Measurements from ENCODE around the gene HDAC4.

Gene HDAC4

GRCh38 chr2:239026711-239027361 is 374.0 kb downstream of the HDAC4 start:
- no peak for TF ChIP-seq EP300 (IDR thresholded peaks at IDR 0.05; ENCODE audit: borderline replicate concordance)
- no peak for TF ChIP-seq TAF1 (IDR thresholded peaks at IDR 0.05; ENCODE audit: low read depth)
- TF ChIP-seq, protein P1, sequence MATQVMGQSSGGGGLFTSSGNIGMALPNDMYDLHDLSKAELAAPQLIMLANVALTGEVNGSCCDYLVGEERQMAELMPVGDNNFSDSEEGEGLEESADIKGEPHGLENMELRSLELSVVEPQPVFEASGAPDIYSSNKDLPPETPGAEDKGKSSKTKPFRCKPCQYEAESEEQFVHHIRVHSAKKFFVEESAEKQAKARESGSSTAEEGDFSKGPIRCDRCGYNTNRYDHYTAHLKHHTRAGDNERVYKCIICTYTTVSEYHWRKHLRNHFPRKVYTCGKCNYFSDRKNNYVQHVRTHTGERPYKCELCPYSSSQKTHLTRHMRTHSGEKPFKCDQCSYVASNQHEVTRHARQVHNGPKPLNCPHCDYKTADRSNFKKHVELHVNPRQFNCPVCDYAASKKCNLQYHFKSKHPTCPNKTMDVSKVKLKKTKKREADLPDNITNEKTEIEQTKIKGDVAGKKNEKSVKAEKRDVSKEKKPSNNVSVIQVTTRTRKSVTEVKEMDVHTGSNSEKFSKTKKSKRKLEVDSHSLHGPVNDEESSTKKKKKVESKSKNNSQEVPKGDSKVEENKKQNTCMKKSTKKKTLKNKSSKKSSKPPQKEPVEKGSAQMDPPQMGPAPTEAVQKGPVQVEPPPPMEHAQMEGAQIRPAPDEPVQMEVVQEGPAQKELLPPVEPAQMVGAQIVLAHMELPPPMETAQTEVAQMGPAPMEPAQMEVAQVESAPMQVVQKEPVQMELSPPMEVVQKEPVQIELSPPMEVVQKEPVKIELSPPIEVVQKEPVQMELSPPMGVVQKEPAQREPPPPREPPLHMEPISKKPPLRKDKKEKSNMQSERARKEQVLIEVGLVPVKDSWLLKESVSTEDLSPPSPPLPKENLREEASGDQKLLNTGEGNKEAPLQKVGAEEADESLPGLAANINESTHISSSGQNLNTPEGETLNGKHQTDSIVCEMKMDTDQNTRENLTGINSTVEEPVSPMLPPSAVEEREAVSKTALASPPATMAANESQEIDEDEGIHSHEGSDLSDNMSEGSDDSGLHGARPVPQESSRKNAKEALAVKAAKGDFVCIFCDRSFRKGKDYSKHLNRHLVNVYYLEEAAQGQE (IDR thresholded peaks at IDR 0.05; ENCODE audit: low read depth) = no peak
- TF ChIP-seq NFIC (IDR thresholded peaks at IDR 0.05) = no peak
- no peak for TF ChIP-seq EGR1 (IDR thresholded peaks at IDR 0.05)

GRCh38 chr2:239025951-239026461 is 374.8 kb downstream of the HDAC4 start:
- no peak for TF ChIP-seq USF1 (IDR thresholded peaks at IDR 0.05)
- TF ChIP-seq EGR1 (IDR thresholded peaks at IDR 0.05) = no peak
- TF ChIP-seq, protein P2, sequence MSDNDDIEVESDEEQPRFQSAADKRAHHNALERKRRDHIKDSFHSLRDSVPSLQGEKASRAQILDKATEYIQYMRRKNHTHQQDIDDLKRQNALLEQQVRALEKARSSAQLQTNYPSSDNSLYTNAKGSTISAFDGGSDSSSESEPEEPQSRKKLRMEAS (IDR thresholded peaks at IDR 0.05) = no peak
- no peak for TF ChIP-seq ZBTB7A (IDR thresholded peaks at IDR 0.05; ENCODE audit: low read depth)
- TF ChIP-seq YY1 (IDR thresholded peaks at IDR 0.05; ENCODE audit: low read depth) = no peak
- no peak for TF ChIP-seq CREB1 (IDR thresholded peaks at IDR 0.05; ENCODE audit: low read depth)
- TF ChIP-seq EP300 (IDR thresholded peaks at IDR 0.05; ENCODE audit: borderline replicate concordance) = no peak
- no peak for TF ChIP-seq TEAD4 (IDR thresholded peaks at IDR 0.05)
- TF ChIP-seq CEBPB (IDR thresholded peaks at IDR 0.05) = no peak
- TF ChIP-seq TAF1 (IDR thresholded peaks at IDR 0.05; ENCODE audit: low read depth) = no peak

GRCh38 chr2:239025096-239025801 is 375.6 kb downstream of the HDAC4 start:
- TF ChIP-seq FOXM1 (IDR thresholded peaks at IDR 0.05; ENCODE audit: borderline replicate concordance, low read depth) = no peak
- TF ChIP-seq, protein P1 (IDR thresholded peaks at IDR 0.05; ENCODE audit: low read depth) = no peak
- no peak for TF ChIP-seq TCF12 (IDR thresholded peaks at IDR 0.05; ENCODE audit: low read depth)
- no peak for TF ChIP-seq RAD21 (IDR thresholded peaks at IDR 0.05; ENCODE audit: low read depth)
- no peak for TF ChIP-seq EGR1 (IDR thresholded peaks at IDR 0.05)

DNA sequence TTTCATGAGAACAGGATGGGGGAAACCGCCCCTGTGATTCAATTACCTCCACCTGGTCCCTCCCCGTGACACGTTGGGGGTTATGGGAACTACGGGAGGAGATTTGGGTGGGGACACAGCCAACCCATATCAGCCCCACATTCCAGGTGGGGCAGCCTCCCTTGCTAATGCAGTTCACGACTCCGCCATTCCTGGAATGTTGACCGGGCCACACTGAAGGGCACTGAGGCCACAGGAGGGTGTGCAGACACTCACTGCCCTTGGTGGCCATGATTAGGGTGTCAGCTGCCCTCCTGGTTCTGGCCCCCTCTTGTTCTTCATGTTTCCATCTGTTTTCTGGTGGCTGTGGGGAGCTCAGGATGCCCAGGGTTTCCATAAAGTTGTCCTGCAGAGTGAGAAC is 376.6 kb downstream of the HDAC4 start:
- TF ChIP-seq TAF1 (IDR thresholded peaks at IDR 0.05; ENCODE audit: low read depth) = no peak
- no peak for TF ChIP-seq USF1 (IDR thresholded peaks at IDR 0.05)
- TF ChIP-seq CREB1 (IDR thresholded peaks at IDR 0.05; ENCODE audit: low read depth) = no peak
- TF ChIP-seq NFIC (IDR thresholded peaks at IDR 0.05) = no peak
- TF ChIP-seq EP300 (IDR thresholded peaks at IDR 0.05; ENCODE audit: borderline replicate concordance) = no peak
- no peak for TF ChIP-seq CEBPB (IDR thresholded peaks at IDR 0.05)
- no peak for TF ChIP-seq TCF12 (IDR thresholded peaks at IDR 0.05; ENCODE audit: low read depth)
- TF ChIP-seq, protein P1 (IDR thresholded peaks at IDR 0.05; ENCODE audit: low read depth) = no peak

All from Ishikawa (cell line).